Osteoblast (primary cell): ENCODE results near the gene ALS2. TPM values are rescaled to one million over a fixed set of nuclear protein-coding genes. Genes with fewer than 3 reads are reported as not detected.

Experiments used
- DNase-seq: peaks from one replicate; pipeline ENCODE4 v3.0.0; 2011; ENCODE audit warnings: low spot score, mixed read lengths; ENCODE audit not compliant: insufficient read length; ENCODE audit errors: missing footprints
- H2AFZ ChIP-seq: 2 replicates; pipeline ENCODE4 v1.6.0; 2011; ENCODE audit warnings: mild to moderate bottlenecking, low read length
- H3K27ac ChIP-seq: 2 replicates; pipeline ENCODE4 v1.5.1; 2011; ENCODE audit warnings: mild to moderate bottlenecking, low read depth, low read length, moderate library complexity
- H3K27me3 ChIP-seq: 2 replicates; pipeline ENCODE4 v1.6.0; 2012; ENCODE audit warnings: mild to moderate bottlenecking, control low read depth, inconsistent platforms, low read length, moderate library complexity; ENCODE audit not compliant: insufficient read depth
- H3K36me3 ChIP-seq: 2 replicates; pipeline ENCODE4 v1.5.1; 2011; ENCODE audit warnings: mild to moderate bottlenecking, low read length, control low read depth, moderate library complexity; ENCODE audit not compliant: insufficient read depth
- H3K4me1 ChIP-seq: 2 replicates; pipeline ENCODE4 v1.5.1; 2011; ENCODE audit warnings: mild to moderate bottlenecking, low read length, control low read depth, moderate library complexity; ENCODE audit not compliant: insufficient read depth
- H3K4me2 ChIP-seq: 2 replicates; pipeline ENCODE4 v1.6.0; 2011; ENCODE audit warnings: mild to moderate bottlenecking, low read length; ENCODE audit not compliant: insufficient read depth
- H3K4me3 ChIP-seq: fragments of 200-600 bp; sonication (generic); 3 replicates; pipeline ENCODE4 v1.5.1; 2012; ENCODE audit warnings: mild to moderate bottlenecking, low read length, inconsistent platforms; ENCODE audit not compliant: insufficient read depth
- H3K79me2 ChIP-seq: 2 replicates; pipeline ENCODE4 v1.6.0; 2012; ENCODE audit warnings: mild to moderate bottlenecking, low read length, control low read depth, inconsistent platforms; ENCODE audit not compliant: insufficient read depth
- H3K9me3 ChIP-seq: 2 replicates; pipeline ENCODE4 v1.5.1; 2011; ENCODE audit warnings: low read depth, low read length, control low read depth
- H4K20me1 ChIP-seq: 2 replicates; pipeline ENCODE4 v1.6.0; 2012; ENCODE audit warnings: mild to moderate bottlenecking, low read length, control low read depth; ENCODE audit not compliant: insufficient read depth
- CTCF ChIP-seq: IDR thresholded peaks from 2 replicates; pipeline ENCODE4 v1.5.1; 2011; ENCODE audit warnings: mild to moderate bottlenecking, low read depth, low read length, moderate library complexity; ENCODE audit errors: extremely low read depth
- total RNA-seq: library from RNA; depleted of rRNA; stranded (reverse); fragments of >200 nt; gene quantifications from 2 replicates; pipeline ENCODE4 v1.2.3, GENCODE V29; 2012

ALS2 gene
- total RNA-seq, 1 donor: 39.1 TPM

DNA sequence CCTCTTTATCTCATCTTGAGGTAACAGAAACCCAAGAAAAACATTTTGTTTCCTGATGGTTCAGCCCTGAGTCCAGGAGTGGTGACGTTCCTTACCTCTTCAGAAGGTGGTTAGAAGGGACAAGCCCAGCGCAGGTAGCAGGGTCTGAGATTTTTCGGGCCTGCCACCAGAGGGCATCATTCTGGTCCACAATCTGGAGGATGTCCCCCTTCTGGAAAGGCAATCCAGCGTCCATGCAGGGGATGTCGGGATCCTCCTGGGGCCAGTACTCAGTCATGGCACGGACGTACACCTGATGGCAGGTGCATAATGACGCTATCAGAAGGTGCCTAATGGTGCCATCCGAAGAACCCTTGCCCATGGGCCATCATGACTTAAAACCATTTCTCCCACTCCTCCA lies 100.0 kb downstream of the ALS2 start:
- no peak overlapping the region for H3K4me3 ChIP-seq
- H2AFZ ChIP-seq: no peak overlapping the region
- H3K36me3 ChIP-seq: peaks cover 3% of the 10 kb centered on the region
- TF ChIP-seq CTCF: peak; percentile 68
- H4K20me1 ChIP-seq: no peaks in the 10 kb centered on the region
- no peaks in the 10 kb centered on the region for H3K27me3 ChIP-seq
- H3K9me3 ChIP-seq: no peaks in the 10 kb centered on the region
- no peaks in the 10 kb centered on the region for H3K4me1 ChIP-seq
- H3K4me2 ChIP-seq: no peak overlapping the region
- H3K79me2 ChIP-seq: no peaks in the 10 kb centered on the region
- no peak overlapping the region for H3K27ac ChIP-seq
- peak; percentile 72 for DNase-seq

- Histone ChIP-seq H3K27me3 (no peaks in the 10 kb centered on the region), H4K20me1 (no peaks in the 10 kb centered on the region), H3K4me2 (no peak overlapping the region), H3K9me3 (no peaks in the 10 kb centered on the region), H2AFZ (no peak overlapping the region), H3K36me3 (peaks cover 3% of the 10 kb centered on the region), H3K4me1 (peaks cover 3% of the 10 kb centered on the region), H3K27ac (no peak overlapping the region), H3K4me3 (no peak overlapping the region), H3K79me2 (no peaks in the 10 kb centered on the region)
- no peak for TF ChIP-seq CTCF
- DNase-seq: no peak
Measured at GRCh38 chr2:201678401-201678800, 102.3 kb downstream of the ALS2 start.

DNA sequence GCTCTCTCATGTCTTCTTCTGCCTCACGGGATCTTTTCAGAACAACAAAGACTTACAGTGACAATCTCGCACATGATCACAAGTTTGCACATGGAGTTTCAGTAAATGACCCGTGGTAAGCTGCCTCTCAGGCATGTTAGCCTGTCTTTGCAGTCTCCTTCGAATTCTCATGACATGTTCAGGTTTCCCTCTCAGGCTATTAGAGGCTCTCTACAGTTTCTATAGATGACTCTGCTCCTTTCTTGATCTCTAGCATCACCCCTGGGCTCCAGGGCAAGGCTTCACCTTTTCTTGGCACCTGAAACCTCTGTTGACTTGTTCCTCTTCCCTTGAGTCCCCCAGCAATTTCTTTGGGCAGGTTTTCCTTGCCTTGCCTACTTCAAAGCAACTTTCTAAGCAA lies 105.3 kb downstream of the ALS2 start:
- no peak for DNase-seq

GRCh38 chr2:201674794-201675193 lies 105.9 kb downstream of the ALS2 start:
- H4K20me1 ChIP-seq: no peaks in the 10 kb centered on the region
- H3K4me2 ChIP-seq: no peak overlapping the region
- no peak overlapping the region for H3K27ac ChIP-seq
- H3K4me1 ChIP-seq: peaks cover 3% of the 10 kb centered on the region
- no peak overlapping the region for H2AFZ ChIP-seq
- TF ChIP-seq CTCF: no peak
- no peaks in the 10 kb centered on the region for H3K9me3 ChIP-seq
- no peaks in the 10 kb centered on the region for H3K79me2 ChIP-seq
- H3K27me3 ChIP-seq: no peaks in the 10 kb centered on the region
- DNase-seq: no peak
- H3K36me3 ChIP-seq: peaks cover under 1% of the 10 kb centered on the region
- H3K4me3 ChIP-seq: no peak overlapping the region

More for the DNA sequence above, 105.3 kb downstream of the ALS2 start:
- no peak overlapping the region for H3K4me2 ChIP-seq
- H3K9me3 ChIP-seq: no peaks in the 10 kb centered on the region
- peaks cover 3% of the 10 kb centered on the region for H3K36me3 ChIP-seq
- H3K4me1 ChIP-seq: peaks cover 3% of the 10 kb centered on the region
- no peaks in the 10 kb centered on the region for H3K27me3 ChIP-seq
- H2AFZ ChIP-seq: no peak overlapping the region
- TF ChIP-seq CTCF: no peak
- no peaks in the 10 kb centered on the region for H3K79me2 ChIP-seq
- H3K27ac ChIP-seq: no peak overlapping the region
- no peaks in the 10 kb centered on the region for H4K20me1 ChIP-seq
- no peak overlapping the region for H3K4me3 ChIP-seq
